GM18508 (cell line): ENCODE results near the gene PCDH11Y.
"Not testable (repeated sequence)": the region's sequence is repeated elsewhere in the genome, so short reads cannot be mapped to it uniquely, and the experiment has no call there.

Source experiments
- ATAC-seq: cut with Tn5 transposase; IDR thresholded peaks from one replicate; pipeline ENCODE4 v1.9.1; 2021; ENCODE audit warnings: moderate number of reproducible peaks; ENCODE audit not compliant: insufficient read depth, unreplicated experiment

The PCDH11Y gene

GRCh38 chrY:5000057-5000456 is at the start of gene PCDH11Y:
TSS of gene PCDH11Y (plus strand) at chrY:5000296. CDS start at chrY:5057100, 56,804 bp downstream.
- ATAC-seq = not testable (repeated sequence)

- ATAC-seq = not testable (repeated sequence)
Measured at GRCh38 chrY:4967894-4968293, 32.2 kb upstream of the PCDH11Y start.

- ATAC-seq = peak; percentile 92
Measured at GRCh38 chrY:4991743-4992400, 8.2 kb upstream of the PCDH11Y start.

- not testable (repeated sequence) for ATAC-seq
Measured at GRCh38 chrY:4994892-4995291, 5.2 kb upstream of the PCDH11Y start.

GRCh38 chrY:5002476-5003184 is 2.5 kb downstream of the PCDH11Y start:
- ATAC-seq = not testable (repeated sequence)

GRCh38 chrY:5038972-5039523 is 39.0 kb downstream of the PCDH11Y start:
- ATAC-seq = not testable (repeated sequence)

- not testable (repeated sequence) for ATAC-seq
Measured at GRCh38 chrY:5083017-5083416, 82.9 kb downstream of the PCDH11Y start.

GRCh38 chrY:5182998-5183397 is 182.9 kb downstream of the PCDH11Y start:
- not testable (repeated sequence) for ATAC-seq

GRCh38 chrY:5215116-5215515 is 215.0 kb downstream of the PCDH11Y start:
- ATAC-seq = not testable (repeated sequence)

- not testable (repeated sequence) for ATAC-seq
Measured at GRCh38 chrY:5324931-5325330, 324.8 kb downstream of the PCDH11Y start.

GRCh38 chrY:5342220-5342619 is 342.1 kb downstream of the PCDH11Y start:
- ATAC-seq = not testable (repeated sequence)

- ATAC-seq = not testable (repeated sequence)
Measured at GRCh38 chrY:5543705-5544104, 543.6 kb downstream of the PCDH11Y start.

GRCh38 chrY:5638589-5638988 is 638.5 kb downstream of the PCDH11Y start:
- not testable (repeated sequence) for ATAC-seq

- ATAC-seq = not testable (repeated sequence)
Measured at GRCh38 chrY:5679265-5679664, 679.2 kb downstream of the PCDH11Y start.

- not testable (repeated sequence) for ATAC-seq
Measured at GRCh38 chrY:5708727-5709126, 708.6 kb downstream of the PCDH11Y start.

GRCh38 chrY:5709788-5710381 is 709.8 kb downstream of the PCDH11Y start:
- not testable (repeated sequence) for ATAC-seq

- ATAC-seq = not testable (repeated sequence)
Measured at GRCh38 chrY:5761403-5761802, 761.3 kb downstream of the PCDH11Y start.

GRCh38 chrY:5776485-5776884 is 776.4 kb downstream of the PCDH11Y start:
- ATAC-seq = not testable (repeated sequence)
